Stomach (tissue), 4 donors: ENCODE measurements around the gene NDUFB5.

Experiments
- CTCF ChIP-seq, 7 experiments: fragments of 450-650 bp in 4 of 7; fragments of 200-600 bp in 3 of 7; sonication (generic) in 3 of 7; IDR thresholded peaks; one replicate each; pipeline ENCODE4 v1.5.1; 2016 to 2019; ENCODE audit warnings: antibody characterized with exemption in 7 of 7, control low read depth in 2 of 7, mild to moderate bottlenecking in 1 of 7
- EP300 ChIP-seq: sonication (generic); formaldehyde crosslinking; IDR thresholded peaks from one replicate; pipeline ENCODE4 v1.6.1; 2017; ENCODE audit warnings: antibody characterized with exemption
- POLR2AphosphoS5 ChIP-seq, 3 donors: sonication (generic); formaldehyde crosslinking; IDR thresholded peaks; one replicate each; pipeline ENCODE4 v1.6.1; 2016; ENCODE audit warnings: antibody characterized with exemption in 3 of 3

DNA sequence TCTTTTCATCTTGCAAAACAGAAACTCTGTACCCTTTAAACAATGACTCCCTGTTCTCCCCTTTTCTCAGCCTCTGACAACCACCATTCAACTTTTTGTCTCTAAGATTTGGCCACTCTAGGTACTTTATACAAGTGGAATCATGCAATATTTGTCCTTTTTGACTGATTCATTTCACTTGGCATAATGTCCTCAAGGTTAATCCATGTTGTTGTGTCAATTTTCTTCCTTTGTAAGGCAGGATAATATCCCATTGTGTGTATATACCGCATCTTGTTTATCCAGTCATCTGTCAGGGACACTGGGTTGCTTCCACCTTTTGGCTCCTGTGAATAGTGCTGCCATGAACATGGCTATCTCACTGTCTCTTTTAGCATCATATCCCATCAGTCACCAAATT lies 58.5 kb downstream of the NDUFB5 start:
- no peak for TF ChIP-seq CTCF (IDR thresholded peaks at IDR 0.05)
- TF ChIP-seq POLR2AphosphoS5 (IDR thresholded peaks at IDR 0.05) = no peak
- no peak for TF ChIP-seq EP300
